ENCODE data around the gene SLC35C1.
"Not testable (repeated sequence)": the region's sequence is repeated elsewhere in the genome, so short reads cannot be mapped to it uniquely, and the experiment has no call there.

Gene SLC35C1

DNA sequence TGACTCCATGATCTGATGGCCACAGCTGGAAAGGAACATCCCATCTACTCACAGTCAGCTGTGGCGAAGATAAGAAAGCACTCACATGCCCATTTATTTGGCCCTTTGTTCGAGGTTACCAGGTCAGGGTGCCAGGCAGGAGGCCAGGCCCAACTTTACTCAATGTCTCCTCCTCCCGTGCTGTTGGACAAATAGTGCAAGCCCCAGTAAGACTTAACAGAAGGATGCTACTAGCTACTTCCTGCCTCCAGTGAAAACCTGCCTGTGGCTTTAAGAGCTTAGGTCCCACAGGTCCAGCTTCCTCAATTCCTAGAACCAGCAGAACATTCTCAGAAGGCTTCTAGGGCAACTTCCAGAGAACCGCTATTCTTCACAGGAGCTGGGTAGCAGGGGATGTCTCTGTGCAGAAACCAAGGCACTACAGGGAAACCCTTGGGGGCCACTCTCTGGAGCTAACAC is 29.4 kb downstream of the SLC35C1 start:
- no peak for DNase-seq (ENCODE audit: low read depth)
- H3K4me3 ChIP-seq (ENCODE audit: low read depth, low read length) = no peak overlapping the region

DNA sequence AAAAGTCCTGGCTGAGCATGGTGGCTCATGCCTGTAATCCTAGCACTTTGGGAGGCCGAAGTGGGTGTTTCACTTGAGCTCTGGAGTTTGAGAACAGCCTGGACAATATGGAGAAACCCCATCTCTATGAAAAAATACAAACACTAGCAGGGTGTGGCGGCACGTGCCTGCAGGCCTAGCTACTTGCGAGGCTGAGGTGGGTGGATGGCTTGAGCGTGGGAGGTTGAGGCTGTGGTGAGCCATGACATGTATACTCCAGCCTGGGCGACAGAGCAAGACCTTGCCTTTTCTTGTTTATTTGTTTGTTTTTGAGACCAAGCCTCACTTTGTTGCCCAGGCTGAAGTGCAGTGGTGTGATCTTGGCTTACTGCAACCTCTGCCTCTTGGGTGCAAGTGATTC is 34.3 kb downstream of the SLC35C1 start:
- no peak overlapping the region for H3K4me3 ChIP-seq (ENCODE audit: low read depth, low read length)
- DNase-seq (ENCODE audit: low read depth) = no peak

DNA sequence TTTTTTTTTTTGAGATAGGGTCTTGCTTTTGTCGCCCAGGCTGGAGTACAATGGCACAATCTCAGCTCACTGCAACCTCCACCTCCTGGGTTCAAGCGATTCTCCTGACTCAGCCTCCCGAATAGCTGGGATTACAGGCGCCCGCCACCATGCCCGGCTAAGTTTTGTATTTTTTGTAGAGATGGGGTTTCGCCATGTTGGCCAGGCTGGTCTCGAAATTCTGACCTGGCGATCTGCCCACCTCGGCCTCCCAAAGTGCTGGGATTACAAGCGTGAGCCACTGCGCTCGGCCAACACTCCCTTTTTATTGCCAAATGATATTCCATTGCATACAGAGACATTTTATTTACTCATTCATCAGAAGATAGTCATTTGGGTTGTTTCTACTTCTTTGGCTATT is 35.3 kb downstream of the SLC35C1 start:
- not testable (repeated sequence) for DNase-seq (ENCODE audit: low read depth); H3K4me3 ChIP-seq (ENCODE audit: low read depth, low read length)

DNA sequence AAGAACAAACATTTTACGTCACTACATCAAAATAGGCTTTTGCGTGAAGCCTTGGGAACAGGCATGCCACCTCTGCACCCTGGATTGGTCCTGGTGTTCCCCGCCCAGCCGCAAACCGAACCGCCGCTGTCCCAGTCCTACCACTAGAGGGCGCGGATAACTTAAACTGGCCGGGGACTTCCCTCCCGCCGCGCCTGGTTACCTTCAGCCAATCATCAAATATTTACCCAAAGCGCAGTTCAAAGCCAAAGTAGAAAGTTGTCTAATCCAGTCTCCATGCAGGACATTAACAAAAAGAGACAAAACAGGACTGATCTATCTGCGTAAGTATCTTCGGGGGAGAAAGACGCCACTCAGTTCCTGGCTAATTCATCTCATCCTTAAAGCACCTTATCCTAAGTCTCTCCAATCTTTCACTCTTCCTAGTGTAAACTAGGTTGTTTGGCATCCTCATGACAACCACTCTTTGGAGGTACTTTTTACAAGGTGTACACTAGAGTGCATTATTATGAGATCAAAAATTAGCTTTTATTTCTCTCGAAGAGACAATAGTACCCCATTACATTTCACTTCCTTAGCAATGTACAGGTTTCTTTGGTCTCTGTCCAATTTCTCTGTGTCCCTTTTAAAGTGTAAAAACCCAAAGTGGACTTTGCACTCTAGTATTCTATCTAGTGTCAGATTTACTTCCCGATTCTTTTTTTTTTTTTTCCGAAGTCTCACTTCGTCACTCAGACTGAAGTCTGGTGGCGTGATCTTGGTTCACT is 38.4 kb downstream of the SLC35C1 start:
- peak; percentile 47 for DNase-seq (ENCODE audit: low read depth)

DNA sequence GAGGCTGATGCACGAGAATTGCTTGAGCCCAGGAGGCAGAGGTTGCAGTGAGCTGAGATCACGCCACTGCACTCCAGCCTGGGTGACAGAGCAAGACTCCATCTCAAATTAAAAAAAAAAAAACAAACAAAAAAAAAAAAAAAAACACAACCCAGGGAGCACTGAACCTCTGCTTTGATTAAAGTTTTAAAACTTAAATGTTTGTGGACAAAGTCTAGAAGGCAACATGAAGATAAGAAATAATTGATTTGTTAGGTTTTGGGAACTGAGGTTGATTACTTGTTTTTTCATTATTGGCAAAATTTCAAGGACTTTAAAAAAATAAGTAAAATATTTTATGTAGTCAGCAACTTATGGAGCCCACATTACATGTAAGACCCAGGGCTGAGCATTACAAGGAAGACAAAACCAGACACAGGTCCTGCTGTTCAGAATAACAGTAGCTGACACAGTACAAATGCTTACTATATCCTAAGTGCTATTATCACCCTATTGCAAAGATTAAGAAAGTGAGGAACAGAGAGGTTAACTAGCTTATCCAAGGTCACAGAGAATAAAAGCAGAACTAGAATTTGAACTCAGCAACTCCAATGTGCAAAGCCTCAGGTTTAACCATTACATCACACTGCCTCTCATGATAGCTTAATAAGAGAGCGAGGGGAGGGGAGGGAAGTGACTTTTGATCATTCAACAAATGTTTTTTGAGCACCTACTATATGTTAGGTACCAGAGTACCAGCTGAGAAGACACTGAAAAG is 40.1 kb downstream of the SLC35C1 start:
- no peak for DNase-seq (ENCODE audit: low read depth)
- no peak overlapping the region for H3K4me3 ChIP-seq (ENCODE audit: low read depth, low read length)

More for the DNA sequence above, 38.4 kb downstream of the SLC35C1 start:
- peak overlapping the region; percentile 10 for H3K4me3 ChIP-seq (ENCODE audit: low read depth, low read length)

DNA sequence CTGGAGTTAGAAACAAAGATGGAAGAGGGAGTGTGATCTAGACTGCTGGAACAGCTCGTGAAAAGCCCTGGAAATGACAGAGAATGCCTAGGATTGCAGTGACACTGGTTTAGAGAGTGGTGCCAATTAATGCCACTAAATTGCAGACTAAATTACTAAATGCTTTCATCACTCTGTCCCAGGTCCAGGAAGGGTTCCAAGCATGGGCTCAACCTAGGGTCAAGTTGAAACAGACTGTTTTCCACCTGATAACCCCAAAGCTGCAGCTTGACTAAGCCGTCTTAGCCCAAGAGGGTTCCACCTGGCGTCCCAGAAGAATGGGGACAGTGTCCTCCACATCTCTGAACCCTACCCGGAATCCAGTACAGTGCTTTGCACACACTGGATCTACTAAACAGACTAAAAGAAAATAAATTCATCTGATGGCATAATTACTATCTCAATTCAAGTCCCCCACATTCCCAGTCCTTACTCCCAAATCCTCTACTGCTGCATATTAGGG is 41.3 kb downstream of the SLC35C1 start:
- DNase-seq (ENCODE audit: low read depth) = no peak
- no peak overlapping the region for H3K4me3 ChIP-seq (ENCODE audit: low read depth, low read length)

DNA sequence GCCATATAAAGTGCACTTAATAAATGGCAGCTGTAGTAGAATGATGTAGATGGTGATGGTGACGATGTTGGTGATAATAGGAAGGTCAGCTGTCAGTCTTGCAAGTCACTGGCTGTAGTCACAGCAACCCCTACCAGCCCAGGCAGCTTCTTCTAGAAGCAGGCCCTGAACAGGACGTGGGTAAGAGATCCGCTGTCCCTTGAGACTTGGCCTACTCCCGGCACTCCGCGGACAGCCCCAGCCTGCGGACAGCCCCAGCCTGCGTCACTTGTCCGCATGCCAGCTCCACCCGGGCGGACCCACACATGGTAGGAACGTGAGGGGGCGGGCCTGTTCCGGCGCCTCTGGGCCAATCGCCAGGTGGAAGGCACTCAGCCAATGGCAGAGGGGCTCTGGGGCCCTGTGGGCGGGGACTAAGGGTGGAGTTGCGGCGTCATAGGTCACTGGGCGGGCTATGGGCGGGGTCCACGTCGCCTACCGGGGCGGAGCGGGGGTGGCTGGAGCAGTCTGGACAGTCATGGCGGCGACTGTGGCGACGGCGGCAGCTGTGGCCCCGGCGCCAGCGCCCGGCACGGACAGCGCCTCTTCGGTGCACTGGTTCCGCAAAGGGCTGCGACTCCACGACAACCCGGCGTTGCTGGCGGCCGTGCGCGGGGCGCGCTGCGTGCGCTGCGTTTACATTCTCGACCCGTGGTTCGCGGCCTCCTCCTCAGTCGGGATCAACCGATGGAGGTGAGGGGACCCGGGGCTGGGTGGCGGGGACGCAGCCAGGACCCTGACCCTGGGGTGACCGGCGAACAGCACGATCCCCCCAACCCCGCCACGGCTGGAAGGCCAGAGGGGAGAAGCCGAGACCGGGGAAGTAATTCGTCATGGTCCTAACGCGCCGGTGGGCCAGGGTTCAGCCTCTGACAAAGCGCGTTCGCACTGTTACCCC is 42.3 kb downstream of the SLC35C1 start, which contains the start of gene CRY2:
Gene CRY2 (plus strand): TSS at position 502 of the 937 bp plus-strand sequence. CDS start 16 bp downstream, at position 518.
- DNase-seq (ENCODE audit: low read depth) = peak; percentile 98
- H3K4me3 ChIP-seq (ENCODE audit: low read depth, low read length) = peak within 1 kb of the TSS; percentile 87

DNA sequence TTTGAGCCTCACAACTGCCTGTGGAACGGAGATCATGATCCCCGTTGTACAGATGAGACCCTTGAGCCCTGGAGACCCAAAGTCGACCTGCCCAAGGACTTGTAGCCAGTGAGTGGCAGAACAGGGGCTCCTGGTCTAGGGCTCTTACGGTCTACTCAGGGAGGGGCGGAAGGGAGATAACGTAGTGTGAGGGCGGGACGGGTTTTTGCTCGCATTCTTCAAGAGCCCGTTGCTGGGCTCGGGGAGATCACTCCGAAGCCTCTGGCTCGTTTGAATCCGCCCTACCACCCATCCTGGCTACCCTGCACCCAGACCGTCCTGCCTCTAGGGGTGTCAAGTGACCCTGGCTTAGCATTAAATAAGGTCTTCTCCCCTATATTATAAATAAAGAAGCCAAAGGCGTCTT is 43.0 kb downstream of the SLC35C1 start:
- DNase-seq (ENCODE audit: low read depth) = no peak
- H3K4me3 ChIP-seq (ENCODE audit: low read depth, low read length) = peak overlapping the region; percentile 87

DNA sequence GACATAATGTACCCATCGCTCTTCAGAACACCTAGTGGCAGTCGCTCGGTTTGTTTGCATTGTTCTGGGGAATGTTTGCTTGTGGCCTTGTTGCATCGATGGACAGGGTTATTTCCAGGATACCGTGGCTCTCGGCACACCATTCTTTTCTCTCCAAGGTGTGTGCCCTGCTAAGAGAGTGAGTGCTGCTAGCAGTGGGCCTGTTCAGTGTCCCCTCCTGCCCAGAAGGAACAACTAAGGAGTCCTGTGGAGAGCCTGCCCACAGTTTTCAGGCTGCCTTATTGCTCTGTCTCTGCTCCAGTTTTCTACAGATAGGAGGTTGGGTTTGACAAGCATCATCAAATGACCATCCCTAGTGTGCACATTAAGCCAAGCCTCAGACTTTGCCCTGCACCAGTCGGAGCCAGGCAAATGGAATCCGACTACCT is 43.7 kb downstream of the SLC35C1 start:
- peak overlapping the region; percentile 87 for H3K4me3 ChIP-seq (ENCODE audit: low read depth, low read length)
- no peak for DNase-seq (ENCODE audit: low read depth)

DNA sequence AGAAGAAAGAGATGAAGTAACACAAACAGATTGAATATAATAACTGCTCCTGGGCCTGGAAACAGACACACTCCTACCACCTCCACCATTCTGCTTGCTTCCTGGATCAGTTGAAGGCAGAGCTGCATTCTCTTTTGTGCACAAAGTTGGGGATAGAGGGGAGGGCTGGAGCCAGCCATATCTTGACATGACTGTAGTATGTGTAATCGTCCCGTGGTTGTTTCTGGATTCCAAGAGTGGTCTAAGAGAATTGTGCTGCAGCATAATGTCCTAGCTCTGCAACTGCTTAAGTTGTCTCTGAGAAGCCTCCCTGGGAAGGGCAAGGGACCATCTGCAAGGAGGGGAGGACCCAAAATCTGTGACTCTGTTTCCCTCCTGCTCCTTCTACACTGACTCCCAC is 45.5 kb downstream of the SLC35C1 start:
- H3K4me3 ChIP-seq (ENCODE audit: low read depth, low read length) = no peak overlapping the region
- DNase-seq (ENCODE audit: low read depth) = no peak

DNA sequence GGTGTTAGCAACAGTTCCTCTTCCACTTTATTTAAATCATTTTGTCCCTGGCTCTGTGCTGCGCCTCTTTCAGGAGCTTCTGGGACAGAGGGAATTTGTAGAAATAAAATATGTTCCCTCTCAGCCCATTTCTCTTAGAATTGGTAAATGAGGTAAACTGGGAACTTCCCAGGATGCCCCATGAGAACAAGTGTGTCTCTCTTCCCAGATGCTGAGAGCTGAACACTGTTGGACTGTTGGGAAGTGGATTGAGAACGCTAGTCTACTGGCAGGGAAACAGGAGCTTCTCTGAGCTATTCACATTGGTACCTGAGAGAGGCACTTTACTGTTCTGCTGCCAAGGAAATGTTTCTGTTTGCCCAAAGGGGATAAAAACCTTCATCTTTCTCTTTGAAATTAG is 46.3 kb downstream of the SLC35C1 start:
- DNase-seq (ENCODE audit: low read depth) = no peak
- H3K4me3 ChIP-seq (ENCODE audit: low read depth, low read length) = no peak overlapping the region

DNA sequence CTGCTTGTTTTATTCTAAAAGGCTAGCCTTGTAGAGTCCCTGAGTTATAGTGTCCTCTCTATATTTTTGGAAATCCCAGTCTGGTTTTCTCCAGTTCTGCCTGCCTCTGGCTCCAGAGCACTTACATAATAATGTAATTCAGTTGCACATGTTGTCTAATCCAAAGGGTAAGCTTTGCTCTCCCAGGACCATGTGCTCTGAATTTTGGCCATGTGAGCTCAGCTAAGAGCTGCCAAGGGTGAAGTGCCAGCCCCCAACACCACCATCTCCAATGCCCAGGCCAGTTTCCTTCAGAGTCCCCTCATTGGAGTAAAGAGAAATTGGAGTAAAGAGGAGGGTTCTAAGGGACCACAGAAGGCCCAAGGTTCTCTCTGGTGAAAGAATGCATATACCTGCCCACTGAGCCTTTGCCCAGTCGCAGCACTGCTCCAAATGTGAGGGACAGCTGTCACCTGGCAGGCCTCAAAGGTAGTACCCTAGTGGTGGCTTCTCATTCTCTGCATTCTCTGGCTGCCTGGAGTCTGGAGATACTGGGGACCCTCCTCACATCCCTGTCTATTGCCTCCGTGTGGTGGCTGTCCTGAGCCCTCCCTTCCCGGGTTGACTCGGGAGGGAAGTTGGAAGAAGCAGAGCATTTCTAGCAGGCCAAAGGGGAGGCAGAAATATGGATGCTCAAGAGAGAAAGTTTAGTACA is 47.2 kb downstream of the SLC35C1 start:
- no peak for DNase-seq (ENCODE audit: low read depth)
- no peak overlapping the region for H3K4me3 ChIP-seq (ENCODE audit: low read depth, low read length)

DNA sequence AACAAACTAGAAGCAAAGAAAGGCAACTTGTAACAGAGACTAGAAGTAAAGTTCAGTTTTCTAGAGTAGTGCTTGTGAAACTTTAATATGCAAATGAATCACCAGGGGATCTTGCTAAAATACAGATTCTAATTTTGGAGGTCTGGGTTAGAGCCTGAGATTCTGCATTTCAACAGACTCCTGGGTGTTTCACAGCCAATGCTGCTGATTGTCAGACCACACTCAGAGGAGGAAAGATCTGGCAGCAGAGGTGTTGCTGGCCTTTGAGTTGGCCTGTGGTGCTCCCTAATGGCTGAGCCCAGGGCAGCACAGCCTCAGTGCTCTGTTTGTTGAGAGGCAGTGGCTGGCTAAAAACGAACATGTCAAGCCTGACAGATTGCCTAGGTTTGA is 47.8 kb downstream of the SLC35C1 start:
- no peak for DNase-seq (ENCODE audit: low read depth)
- no peak overlapping the region for H3K4me3 ChIP-seq (ENCODE audit: low read depth, low read length)

DNA sequence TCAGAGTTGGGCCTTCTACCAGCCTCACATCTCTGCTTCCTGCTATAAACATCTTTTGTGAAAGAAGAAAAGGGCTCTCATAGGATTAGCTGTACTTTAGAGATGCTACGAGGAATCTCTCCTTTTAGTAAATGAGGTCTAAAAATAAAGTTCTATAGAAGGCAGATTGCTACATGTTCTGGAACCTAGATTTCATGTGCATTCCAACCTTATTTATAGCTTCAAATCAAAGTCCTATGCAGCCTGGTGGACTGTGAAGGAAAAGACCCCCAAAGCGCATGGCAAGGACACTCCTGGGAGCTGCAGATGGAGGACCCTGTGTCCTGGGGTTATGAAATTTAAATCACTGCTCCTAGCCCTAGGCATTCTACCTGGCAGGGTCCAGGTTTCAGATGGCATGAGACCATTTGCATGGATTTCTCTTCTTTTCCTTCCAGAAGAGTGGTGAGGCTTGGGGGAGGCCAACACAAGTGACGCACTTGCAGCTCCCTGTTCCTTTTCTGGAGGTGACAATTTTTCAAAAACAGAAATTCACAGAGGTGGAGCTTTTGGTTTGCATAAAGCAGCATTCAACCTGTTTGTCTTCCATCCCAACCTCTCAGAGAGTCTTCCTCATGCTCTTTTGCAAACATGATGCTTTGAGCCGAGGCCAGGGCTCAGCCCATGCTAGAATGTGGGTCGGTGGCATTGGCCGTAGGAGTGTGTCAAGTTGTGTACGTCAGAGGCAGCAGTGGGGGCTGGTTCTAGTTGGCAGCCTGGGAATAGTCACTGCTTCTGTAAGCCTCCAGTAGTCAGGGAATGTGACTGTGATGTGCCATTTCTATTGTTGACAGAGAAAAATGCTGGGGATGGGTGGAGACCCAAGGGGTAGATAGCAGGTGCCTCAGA is 48.6 kb downstream of the SLC35C1 start:
- H3K4me3 ChIP-seq (ENCODE audit: low read depth, low read length) = no peak overlapping the region
- DNase-seq (ENCODE audit: low read depth) = no peak

DNA sequence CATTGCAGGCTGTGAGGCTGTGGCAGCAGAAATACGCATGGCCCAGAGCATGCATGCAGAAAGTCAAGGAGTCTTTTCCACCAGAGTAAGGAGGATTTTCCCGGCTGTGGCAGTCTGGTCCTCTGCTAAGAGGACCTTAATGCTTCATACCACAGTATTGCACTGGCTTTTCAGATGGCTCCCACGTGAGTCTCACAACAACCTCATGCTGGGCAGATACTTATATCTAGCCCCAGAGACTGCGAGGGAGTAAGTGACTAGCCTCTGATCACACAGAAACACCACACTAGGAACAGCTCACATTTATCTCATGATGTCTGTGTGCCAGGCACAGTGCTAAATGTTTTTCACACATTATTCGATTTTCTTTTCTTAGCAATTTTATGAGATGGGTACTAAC is 50.4 kb downstream of the SLC35C1 start:
- no peak overlapping the region for H3K4me3 ChIP-seq (ENCODE audit: low read depth, low read length)
- no peak for DNase-seq (ENCODE audit: low read depth)

DNA sequence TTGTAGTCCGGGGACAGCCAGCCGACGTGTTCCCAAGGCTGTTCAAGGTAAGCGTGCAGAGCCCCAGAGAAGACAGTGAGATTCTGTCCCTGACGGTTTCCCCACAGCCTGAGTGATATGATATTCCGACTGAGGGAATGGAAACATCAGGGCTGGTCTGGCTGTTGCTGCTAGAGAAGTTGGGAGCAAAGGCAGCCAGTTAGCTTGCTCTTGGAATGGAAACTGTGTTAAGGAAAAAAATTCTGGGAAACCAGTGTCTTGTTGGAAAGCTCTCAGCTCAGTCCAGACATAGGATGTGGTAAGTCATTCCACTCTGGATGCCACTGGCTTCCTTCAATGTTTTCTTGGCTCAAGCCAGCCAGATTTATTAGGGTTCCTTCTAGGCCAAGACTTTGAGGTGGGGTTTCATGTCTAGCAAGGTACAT is 51.1 kb downstream of the SLC35C1 start:
- H3K4me3 ChIP-seq (ENCODE audit: low read depth, low read length) = no peak overlapping the region
- DNase-seq (ENCODE audit: low read depth) = no peak

DNA sequence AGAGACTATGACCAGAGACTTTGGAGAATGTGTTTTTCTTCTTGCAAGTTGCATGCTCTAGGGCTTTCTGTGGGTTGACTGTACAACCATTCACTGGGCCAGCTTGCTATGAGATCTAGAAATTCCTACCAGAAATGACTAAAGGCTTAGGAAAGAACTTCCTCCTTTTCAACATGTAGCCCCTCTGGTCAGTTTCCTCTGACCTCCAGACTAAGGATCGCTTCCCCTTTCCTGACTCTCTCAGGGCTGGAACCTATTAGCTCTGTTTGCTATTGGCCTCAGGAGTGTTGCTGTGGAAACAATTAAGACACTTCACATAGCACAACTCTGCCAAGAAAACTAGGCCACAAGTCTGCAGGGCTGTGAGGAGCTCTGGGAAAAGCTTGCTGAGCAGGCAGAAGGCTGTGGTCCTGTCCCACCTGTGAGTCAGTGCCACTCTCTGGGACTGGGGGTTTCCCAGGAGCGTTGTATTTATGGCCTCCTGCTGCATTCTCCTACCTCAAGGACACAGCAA is 53.1 kb downstream of the SLC35C1 start:
- no peak overlapping the region for H3K4me3 ChIP-seq (ENCODE audit: low read depth, low read length)
- peak; percentile 82 for DNase-seq (ENCODE audit: low read depth)

All from skeletal muscle cell (primary cell).